ENCODE measurements around the gene TTL.
A peak's percentile ranks its signal among the peaks of the same experiment; 100 is the strongest.

The TTL gene

DNA sequence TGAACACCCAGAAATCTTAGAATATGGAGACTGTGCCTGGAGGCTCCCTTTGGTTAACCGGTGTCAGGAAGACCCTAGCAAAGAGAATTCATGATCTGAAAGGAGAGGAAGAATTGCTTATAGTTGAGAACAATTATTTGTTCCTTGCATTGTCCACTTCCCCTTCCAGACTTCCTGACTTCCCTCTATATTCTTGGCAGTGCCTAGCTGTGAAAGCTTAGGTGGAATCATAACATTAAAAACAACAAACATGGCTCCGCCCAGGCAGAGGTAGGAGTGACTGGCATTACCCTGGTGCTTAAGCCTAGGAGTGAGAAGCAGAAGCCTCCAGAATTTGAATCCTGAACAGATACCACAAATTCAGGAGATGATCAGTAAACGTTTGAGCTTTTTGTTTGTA, 1.9 kb downstream of the TTL start:
- Histone ChIP-seq H3K36me3 (no peaks in the 10 kb centered on the region), H3K4me3 (peak overlapping the region in 1 of 2 donors; percentile 64), H3K27me3 (no peaks in the 10 kb centered on the region), H3K4me1 (peaks cover 0 to 29% (median 18%) of the 10 kb centered on the region in 4 donors), H3K9me3 (no peaks in the 10 kb centered on the region), H3K27ac (no peak overlapping the region)
- no peak for DNase-seq
- intact Hi-C loops (cut with DNase I; ENCODE audit: low total_unique reads), result loop anchor here (2.0 to 5.0 kb wide), 3 partner anchors 59 to 163 kb away; partner anchors contain the start of genes CHCHD5, POLR1B and SLC20A1
- no peak for TF ChIP-seq CTCF (IDR thresholded peaks at IDR 0.05)

DNA sequence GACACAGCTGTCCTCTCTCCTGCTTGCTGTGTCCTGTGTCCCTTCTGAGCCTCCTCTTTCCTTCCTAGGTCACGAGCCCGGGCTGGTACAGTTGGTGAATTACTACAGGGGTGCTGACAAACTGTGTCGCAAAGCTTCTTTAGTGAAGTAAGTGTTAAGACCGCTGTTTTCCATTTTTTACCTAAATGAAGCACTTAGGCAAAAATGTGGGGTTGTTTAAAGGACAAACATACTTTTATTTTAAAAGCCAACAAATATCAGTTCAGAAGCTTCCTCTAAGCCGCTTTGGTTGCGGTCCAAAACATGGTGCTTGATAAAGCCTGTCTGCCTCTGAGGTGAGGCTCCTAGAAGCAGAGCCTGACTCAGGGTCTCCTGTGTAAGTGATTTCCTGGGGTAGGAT, 3.9 kb downstream of the TTL start:
- no peaks in the 10 kb centered on the region for H3K27me3 ChIP-seq
- no peak for DNase-seq
- H3K4me3 ChIP-seq, result no peak overlapping the region
- peaks cover 0 to 23% (median 14%) of the 10 kb centered on the region in 4 donors for H3K4me1 ChIP-seq
- no peaks in the 10 kb centered on the region for H3K9me3 ChIP-seq
- H3K27ac ChIP-seq, result no peak overlapping the region
- intact Hi-C loops (cut with DNase I; ENCODE audit: low total_unique reads), result no loop called here
- H3K36me3 ChIP-seq, result no peaks in the 10 kb centered on the region
- TF ChIP-seq CTCF (IDR thresholded peaks at IDR 0.05), result no peak

DNA sequence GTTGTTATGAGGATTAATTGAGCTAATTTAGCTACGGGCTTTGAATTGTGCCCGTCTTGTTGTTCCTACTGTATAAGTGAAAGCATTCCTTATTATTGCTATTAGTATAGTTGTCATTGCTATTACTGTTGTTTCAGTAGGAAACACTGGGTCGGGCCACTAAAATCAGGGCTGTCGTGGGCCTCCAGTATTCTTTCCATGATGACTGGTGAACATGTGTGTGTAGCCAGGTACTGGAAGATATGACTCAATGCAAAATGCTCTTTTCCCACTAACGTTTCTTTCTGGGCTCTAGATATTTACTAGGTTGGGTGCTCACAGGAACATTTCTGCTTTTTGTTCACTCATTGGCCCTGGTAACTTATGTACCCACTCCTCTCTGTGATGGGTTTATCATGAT, 4.9 kb downstream of the TTL start:
- intact Hi-C loops (cut with DNase I; ENCODE audit: low total_unique reads), result no loop called here
- DNase-seq, result no peak
- no peak overlapping the region for H3K27ac ChIP-seq
- no peak overlapping the region for H3K4me3 ChIP-seq
- peaks cover 0 to 21% (median 13%) of the 10 kb centered on the region in 4 donors for H3K4me1 ChIP-seq
- no peak for TF ChIP-seq CTCF (IDR thresholded peaks at IDR 0.05)
- no peaks in the 10 kb centered on the region for H3K9me3 ChIP-seq
- no peaks in the 10 kb centered on the region for H3K27me3 ChIP-seq
- H3K36me3 ChIP-seq, result no peaks in the 10 kb centered on the region

DNA sequence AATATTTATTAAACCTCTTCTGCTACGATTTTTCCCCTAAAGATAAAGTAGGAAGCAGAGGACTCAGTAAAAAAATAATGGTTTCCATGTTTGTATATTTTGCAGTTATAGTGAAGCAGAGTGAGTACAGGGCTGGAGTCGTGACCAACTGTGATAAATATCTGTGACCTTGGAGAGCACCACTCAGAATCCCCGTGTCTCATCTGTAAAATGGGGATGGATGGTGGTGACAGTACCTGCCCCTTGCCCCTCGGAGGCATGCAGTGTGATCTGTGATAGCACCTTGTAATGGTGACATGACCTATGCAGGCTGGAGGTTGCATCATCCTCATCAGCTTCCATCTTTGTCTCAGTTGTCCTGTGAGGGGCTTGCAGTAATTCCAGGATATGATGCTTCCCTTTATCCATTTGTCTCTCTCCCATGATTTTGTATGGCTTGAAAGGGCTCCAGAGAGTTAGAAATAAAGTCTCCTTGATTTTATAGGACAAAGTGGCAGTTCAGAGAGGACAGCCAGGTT, 5.5 kb downstream of the TTL start:
- Histone ChIP-seq H3K27me3 (no peaks in the 10 kb centered on the region), H3K4me3 (no peak overlapping the region), H3K4me1 (peaks cover 0 to 21% (median 13%) of the 10 kb centered on the region in 4 donors), H3K36me3 (no peaks in the 10 kb centered on the region), H3K9me3 (no peaks in the 10 kb centered on the region), H3K27ac (no peak overlapping the region)
- TF ChIP-seq CTCF (IDR thresholded peaks at IDR 0.05), result no peak
- intact Hi-C loops (cut with DNase I; ENCODE audit: low total_unique reads), result no loop called here
- no peak for DNase-seq

GRCh38 chr2:112488201-112488600, 6.2 kb downstream of the TTL start:
- no peak overlapping the region for H3K4me3 ChIP-seq
- TF ChIP-seq CTCF (IDR thresholded peaks at IDR 0.05), result no peak
- no peaks in the 10 kb centered on the region for H3K9me3 ChIP-seq
- H3K36me3 ChIP-seq, result no peaks in the 10 kb centered on the region
- no peak for DNase-seq
- intact Hi-C loops (cut with DNase I; ENCODE audit: low total_unique reads), result no loop called here
- H3K27me3 ChIP-seq, result no peaks in the 10 kb centered on the region
- peaks cover 0 to 17% (median 9%) of the 10 kb centered on the region in 4 donors for H3K4me1 ChIP-seq
- H3K27ac ChIP-seq, result no peak overlapping the region

- Histone ChIP-seq H3K27ac (no peak overlapping the region), H3K4me1 (peaks cover 0 to 12% (median 5%) of the 10 kb centered on the region in 4 donors), H3K9me3 (no peaks in the 10 kb centered on the region), H3K27me3 (no peaks in the 10 kb centered on the region), H3K36me3 (peaks cover 9 to 24% (median 17%) of the 10 kb centered on the region in 3 donors), H3K4me3 (no peak overlapping the region)
- DNase-seq, result no peak
- no peak for TF ChIP-seq CTCF (IDR thresholded peaks at IDR 0.05)
- intact Hi-C loops (cut with DNase I; ENCODE audit: low total_unique reads), result no loop called here
Measured at GRCh38 chr2:112491946-112492345, 10.0 kb downstream of the TTL start.

Data from tibial artery (tissue), 4 donors.